Nephron (organoid): Measurements from ENCODE around the gene KIF3C.
A peak's percentile ranks its signal among the peaks of the same experiment; 100 is the strongest.

ENCODE experiments used
- H3K27ac Mint-ChIP-seq, 3 experiments: 2 replicates each; pipeline ENCODE4 v1.8.0; 2020; ENCODE audit warnings: mixed read lengths in 3 of 3, mild to moderate bottlenecking in 2 of 3, moderate library complexity in 1 of 3
- H3K27me3 Mint-ChIP-seq: 2 replicates; pipeline ENCODE4 v1.8.0; 2021; ENCODE audit warnings: low read depth, mild to moderate bottlenecking, moderate library complexity, mixed read lengths
- H3K36me3 Mint-ChIP-seq: 2 replicates; pipeline ENCODE4 v1.8.0; 2020; ENCODE audit warnings: low read depth, mixed read lengths
- H3K4me1 Mint-ChIP-seq: 2 replicates; pipeline ENCODE4 v1.8.0; 2020; ENCODE audit warnings: mixed read lengths
- H3K4me3 Mint-ChIP-seq, 3 experiments: 2 replicates each; pipeline ENCODE4 v1.8.0; 2020; ENCODE audit warnings: mild to moderate bottlenecking in 3 of 3, mixed read lengths in 3 of 3, moderate library complexity in 2 of 3
- H3K9me3 Mint-ChIP-seq: 2 replicates; pipeline ENCODE4 v1.8.0; 2020; ENCODE audit warnings: mixed read lengths
- TF ChIP-seq, protein P1 (sequence below), 3 experiments: fragments of 200-600 bp; sonication (generic); IDR thresholded peaks; one replicate each; pipeline ENCODE4 v1.5.0; 2021; ENCODE audit warnings: antibody characterized with exemption in 3 of 3; ENCODE audit not compliant: unreplicated experiment in 3 of 3

KIF3C gene

DNA sequence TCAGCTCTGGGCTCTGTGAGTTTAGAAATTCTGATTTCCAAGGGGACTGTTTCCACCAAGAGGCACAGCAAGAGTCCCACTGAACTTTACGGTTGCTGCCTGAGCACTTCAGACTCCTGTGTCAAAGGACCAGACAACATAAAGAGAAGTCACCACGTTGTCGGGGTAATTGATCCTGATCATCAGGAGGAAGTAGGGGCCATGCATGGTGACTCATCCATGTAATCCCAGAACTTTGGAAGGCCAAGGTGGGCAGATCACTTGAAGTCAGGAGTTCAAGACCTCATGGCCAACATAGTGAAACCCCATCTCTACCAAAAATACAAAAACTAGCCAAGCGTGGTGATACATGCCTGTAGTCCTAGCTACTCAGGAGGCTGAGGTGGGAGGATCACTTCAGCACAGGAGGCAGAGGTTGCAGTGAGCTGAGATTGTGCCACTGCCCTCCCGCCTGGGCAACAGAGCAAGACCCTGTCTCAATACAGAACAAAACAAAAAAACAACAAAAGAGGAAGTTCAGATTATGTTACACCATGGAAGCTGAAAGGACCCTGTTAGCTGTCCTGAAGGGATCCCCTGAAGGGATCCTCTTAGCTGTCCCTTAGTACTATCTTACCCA, 94.6 kb downstream of the KIF3C start:
- Mint-ChIP-seq H3K27me3 (no peaks in the 10 kb centered on the region), H3K4me1 (no peaks in the 10 kb centered on the region), H3K4me3 (no peak overlapping the region), H3K36me3 (no peaks in the 10 kb centered on the region), H3K9me3 (no peaks in the 10 kb centered on the region), H3K27ac (no peak overlapping the region)
- TF ChIP-seq, protein P1, sequence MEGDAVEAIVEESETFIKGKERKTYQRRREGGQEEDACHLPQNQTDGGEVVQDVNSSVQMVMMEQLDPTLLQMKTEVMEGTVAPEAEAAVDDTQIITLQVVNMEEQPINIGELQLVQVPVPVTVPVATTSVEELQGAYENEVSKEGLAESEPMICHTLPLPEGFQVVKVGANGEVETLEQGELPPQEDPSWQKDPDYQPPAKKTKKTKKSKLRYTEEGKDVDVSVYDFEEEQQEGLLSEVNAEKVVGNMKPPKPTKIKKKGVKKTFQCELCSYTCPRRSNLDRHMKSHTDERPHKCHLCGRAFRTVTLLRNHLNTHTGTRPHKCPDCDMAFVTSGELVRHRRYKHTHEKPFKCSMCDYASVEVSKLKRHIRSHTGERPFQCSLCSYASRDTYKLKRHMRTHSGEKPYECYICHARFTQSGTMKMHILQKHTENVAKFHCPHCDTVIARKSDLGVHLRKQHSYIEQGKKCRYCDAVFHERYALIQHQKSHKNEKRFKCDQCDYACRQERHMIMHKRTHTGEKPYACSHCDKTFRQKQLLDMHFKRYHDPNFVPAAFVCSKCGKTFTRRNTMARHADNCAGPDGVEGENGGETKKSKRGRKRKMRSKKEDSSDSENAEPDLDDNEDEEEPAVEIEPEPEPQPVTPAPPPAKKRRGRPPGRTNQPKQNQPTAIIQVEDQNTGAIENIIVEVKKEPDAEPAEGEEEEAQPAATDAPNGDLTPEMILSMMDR (IDR thresholded peaks at IDR 0.05; ENCODE audit: unreplicated experiment in 3 of 3): no peak

- TF ChIP-seq, protein P1 (IDR thresholded peaks at IDR 0.05; ENCODE audit: unreplicated experiment in 3 of 3): no peak
- no peak overlapping the region for H3K27ac Mint-ChIP-seq
- H3K27me3 Mint-ChIP-seq: peaks cover under 1% of the 10 kb centered on the region
- no peaks in the 10 kb centered on the region for H3K36me3 Mint-ChIP-seq
- no peaks in the 10 kb centered on the region for H3K9me3 Mint-ChIP-seq
- no peak overlapping the region for H3K4me3 Mint-ChIP-seq
- no peaks in the 10 kb centered on the region for H3K4me1 Mint-ChIP-seq
Observed at GRCh38 chr2:25885933-25886332, 96.4 kb downstream of the KIF3C start.

DNA sequence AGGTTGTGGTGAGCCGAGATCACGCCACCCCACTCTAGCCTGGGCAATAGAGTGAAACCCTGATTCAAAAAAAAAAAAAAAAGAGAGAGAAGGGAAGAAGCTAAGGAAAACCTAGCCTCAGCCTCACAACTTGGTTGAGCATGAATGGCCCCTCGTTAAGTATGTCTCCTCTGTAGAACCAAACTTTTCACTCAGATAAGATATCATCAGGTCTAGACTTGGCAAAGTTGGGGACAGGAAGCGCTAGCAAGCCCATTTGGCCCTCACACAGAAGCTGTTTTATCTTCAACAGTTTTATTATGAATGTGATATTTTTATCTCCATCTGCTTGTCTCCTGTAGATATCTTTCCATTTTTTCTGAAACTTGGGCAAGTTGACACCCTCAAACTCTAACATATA, 100.5 kb downstream of the KIF3C start:
- Mint-ChIP-seq H3K9me3 (no peaks in the 10 kb centered on the region), H3K27ac (no peak overlapping the region), H3K27me3 (peaks cover 13% of the 10 kb centered on the region), H3K4me3 (peak overlapping the region in 1 of 3 experiments; percentile 20), H3K4me1 (peaks cover 15% of the 10 kb centered on the region), H3K36me3 (no peaks in the 10 kb centered on the region)
- TF ChIP-seq, protein P1 (IDR thresholded peaks at IDR 0.05; ENCODE audit: unreplicated experiment in 3 of 3): no peak

- Mint-ChIP-seq H3K27me3 (peaks cover 13% of the 10 kb centered on the region), H3K36me3 (peaks cover 4% of the 10 kb centered on the region), H3K27ac (peak overlapping the region; percentile 93 to 99 (median 96)), H3K9me3 (no peaks in the 10 kb centered on the region), H3K4me3 (peak overlapping the region; percentile 96 to 98 (median 96)), H3K4me1 (peaks cover 24% of the 10 kb centered on the region)
- TF ChIP-seq, protein P1 (IDR thresholded peaks at IDR 0.05; ENCODE audit: unreplicated experiment in 3 of 3): no peak
Observed at GRCh38 chr2:25879133-25879730, 103.1 kb downstream of the KIF3C start.

- Mint-ChIP-seq H3K36me3 (peaks cover 7% of the 10 kb centered on the region), H3K9me3 (no peaks in the 10 kb centered on the region), H3K27me3 (peaks cover 13% of the 10 kb centered on the region), H3K27ac (peak within 1 kb of the TSS; percentile 93 to 99 (median 96)), H3K4me3 (peak within 1 kb of the TSS; percentile 96 to 98 (median 96)), H3K4me1 (peaks cover 24% of the 10 kb centered on the region)
- TF ChIP-seq, protein P1 (IDR thresholded peaks at IDR 0.05; ENCODE audit: unreplicated experiment in 3 of 3): no peak
Observed at GRCh38 chr2:25878361-25879132, 103.8 kb downstream of the KIF3C start, which contains the start of gene ASXL2. TSS of gene ASXL2 (minus strand) at chr2:25878487. CDS start at chr2:25878222, 265 bp downstream.
